ENCODE measurements around the gene LRRTM2. TPM values are rescaled to one million over a fixed set of nuclear protein-coding genes. Genes with fewer than 3 reads are reported as not detected.
"Not testable (repeated sequence)": the region's sequence is repeated elsewhere in the genome, so short reads cannot be mapped to it uniquely, and the experiment has no call there.

LRRTM2 gene, protein sequence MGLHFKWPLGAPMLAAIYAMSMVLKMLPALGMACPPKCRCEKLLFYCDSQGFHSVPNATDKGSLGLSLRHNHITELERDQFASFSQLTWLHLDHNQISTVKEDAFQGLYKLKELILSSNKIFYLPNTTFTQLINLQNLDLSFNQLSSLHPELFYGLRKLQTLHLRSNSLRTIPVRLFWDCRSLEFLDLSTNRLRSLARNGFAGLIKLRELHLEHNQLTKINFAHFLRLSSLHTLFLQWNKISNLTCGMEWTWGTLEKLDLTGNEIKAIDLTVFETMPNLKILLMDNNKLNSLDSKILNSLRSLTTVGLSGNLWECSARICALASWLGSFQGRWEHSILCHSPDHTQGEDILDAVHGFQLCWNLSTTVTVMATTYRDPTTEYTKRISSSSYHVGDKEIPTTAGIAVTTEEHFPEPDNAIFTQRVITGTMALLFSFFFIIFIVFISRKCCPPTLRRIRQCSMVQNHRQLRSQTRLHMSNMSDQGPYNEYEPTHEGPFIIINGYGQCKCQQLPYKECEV
- total RNA-seq: 1 to 10 TPM in 1 of 4 donors, under 1 TPM in 2, not detected in 1; under 0.01 to 1.4 (median 0.55) TPM

DNA sequence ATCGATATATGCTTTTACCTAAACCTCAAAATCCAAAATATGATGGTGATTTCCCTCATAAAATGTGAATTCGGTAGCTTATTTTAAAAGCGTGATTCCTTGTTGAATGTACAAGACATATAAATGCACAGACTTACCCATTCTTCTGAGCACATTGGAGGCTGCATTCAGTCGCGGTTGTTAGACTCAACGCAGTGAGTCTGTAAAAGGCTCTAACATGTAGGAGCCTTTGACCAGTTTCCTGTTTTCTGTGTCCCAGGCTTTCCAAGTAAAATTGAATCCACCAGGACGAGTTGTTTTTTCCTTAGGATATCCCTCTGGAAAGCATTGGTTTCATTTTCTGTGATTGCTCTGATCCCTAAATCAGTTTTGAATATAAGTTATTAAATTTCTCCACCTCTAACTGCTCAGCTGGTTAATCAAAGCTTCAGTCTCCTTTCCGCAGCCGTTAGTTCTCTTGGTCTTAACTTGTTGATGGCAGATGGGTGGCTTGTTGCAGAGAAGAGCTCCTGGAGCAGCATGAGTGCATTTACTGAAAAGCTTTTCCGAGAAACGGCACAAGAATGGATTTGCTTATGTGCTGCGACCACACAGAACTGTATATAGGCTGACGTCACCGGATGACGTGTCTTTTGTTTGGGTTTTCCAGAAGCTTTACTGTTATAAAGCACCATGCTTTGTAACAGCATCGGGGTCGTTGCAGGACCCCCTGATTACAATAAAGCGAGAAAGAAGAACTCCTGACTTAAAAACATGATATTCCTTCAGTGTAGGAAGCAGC, at the start of gene LRRTM2:
Gene LRRTM2, minus strand, starts transcription at position 565 of the 781 bp plus-strand sequence. Its CDS starts 424 bp downstream, at position 141.
- no peaks in the 10 kb centered on the region for H3K9me3 ChIP-seq
- no peaks in the 10 kb centered on the region for H3K4me1 ChIP-seq
- H3K4me3 ChIP-seq: no peak within 1 kb of the TSS
- no peaks in the 10 kb centered on the region for H3K27me3 ChIP-seq
- no peak within 1 kb of the TSS for H3K27ac ChIP-seq
- intact Hi-C loops (cut with DNase I; ENCODE audit: low total_unique reads): no loop called here
- TF ChIP-seq, protein P1, sequence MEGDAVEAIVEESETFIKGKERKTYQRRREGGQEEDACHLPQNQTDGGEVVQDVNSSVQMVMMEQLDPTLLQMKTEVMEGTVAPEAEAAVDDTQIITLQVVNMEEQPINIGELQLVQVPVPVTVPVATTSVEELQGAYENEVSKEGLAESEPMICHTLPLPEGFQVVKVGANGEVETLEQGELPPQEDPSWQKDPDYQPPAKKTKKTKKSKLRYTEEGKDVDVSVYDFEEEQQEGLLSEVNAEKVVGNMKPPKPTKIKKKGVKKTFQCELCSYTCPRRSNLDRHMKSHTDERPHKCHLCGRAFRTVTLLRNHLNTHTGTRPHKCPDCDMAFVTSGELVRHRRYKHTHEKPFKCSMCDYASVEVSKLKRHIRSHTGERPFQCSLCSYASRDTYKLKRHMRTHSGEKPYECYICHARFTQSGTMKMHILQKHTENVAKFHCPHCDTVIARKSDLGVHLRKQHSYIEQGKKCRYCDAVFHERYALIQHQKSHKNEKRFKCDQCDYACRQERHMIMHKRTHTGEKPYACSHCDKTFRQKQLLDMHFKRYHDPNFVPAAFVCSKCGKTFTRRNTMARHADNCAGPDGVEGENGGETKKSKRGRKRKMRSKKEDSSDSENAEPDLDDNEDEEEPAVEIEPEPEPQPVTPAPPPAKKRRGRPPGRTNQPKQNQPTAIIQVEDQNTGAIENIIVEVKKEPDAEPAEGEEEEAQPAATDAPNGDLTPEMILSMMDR (IDR thresholded peaks at IDR 0.05): no peak
- TF ChIP-seq POLR2A (IDR thresholded peaks at IDR 0.05): no peak
- no peaks in the 10 kb centered on the region for H3K36me3 ChIP-seq
- no peak for DNase-seq

DNA sequence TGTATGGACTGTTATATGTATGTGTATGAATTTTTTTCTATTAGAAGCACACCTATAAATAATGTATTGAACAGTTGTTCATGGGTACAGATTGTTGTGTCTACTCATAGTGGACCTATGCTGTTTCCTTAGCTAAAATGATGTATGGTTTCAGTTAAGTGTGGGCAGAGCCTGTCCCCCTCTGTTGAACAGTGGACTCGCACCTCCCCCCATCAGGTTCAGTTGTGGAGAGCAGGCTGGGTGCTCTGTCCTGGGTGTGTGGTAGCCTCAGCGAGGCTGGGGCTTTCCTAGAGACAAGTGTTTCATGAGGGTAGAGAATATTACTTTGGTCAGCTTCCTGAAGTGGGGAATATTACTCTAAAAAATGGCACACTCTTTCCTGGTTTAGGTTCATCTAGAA, 47.4 kb upstream of the LRRTM2 start:
- intact Hi-C loops (cut with DNase I; ENCODE audit: low total_unique reads): no loop called here
- DNase-seq: no peak
- no peaks in the 10 kb centered on the region for H3K9me3 ChIP-seq
- H3K27ac ChIP-seq: no peak overlapping the region
- no peak overlapping the region for H3K4me3 ChIP-seq
- H3K36me3 ChIP-seq: no peaks in the 10 kb centered on the region
- TF ChIP-seq, protein P1 (IDR thresholded peaks at IDR 0.05): no peak
- TF ChIP-seq POLR2A (IDR thresholded peaks at IDR 0.05): no peak
- H3K4me1 ChIP-seq: no peaks in the 10 kb centered on the region
- no peaks in the 10 kb centered on the region for H3K27me3 ChIP-seq

DNA sequence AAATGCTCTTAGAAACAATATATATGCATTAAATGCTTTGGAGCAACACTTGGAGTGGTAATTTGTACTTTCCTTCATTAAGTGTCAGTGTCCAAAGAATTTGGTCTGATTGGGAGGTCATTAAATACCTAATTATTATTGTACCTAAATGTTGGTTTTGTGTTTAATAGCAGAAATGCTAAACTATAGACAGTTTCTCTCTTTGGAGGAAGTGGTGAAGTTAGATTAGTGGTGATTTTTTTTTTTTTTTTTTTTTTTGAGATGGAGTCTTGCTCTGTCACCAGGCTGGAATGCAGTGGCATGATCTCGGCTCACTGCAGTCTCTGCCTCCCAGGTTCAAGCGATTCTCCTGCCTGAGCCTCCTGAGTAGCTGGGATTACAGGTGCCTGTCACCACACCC, 46.2 kb upstream of the LRRTM2 start:
- intact Hi-C loops (cut with DNase I; ENCODE audit: low total_unique reads); H3K27me3 ChIP-seq; H3K4me3 ChIP-seq; H3K27ac ChIP-seq; H3K4me1 ChIP-seq; DNase-seq; H3K36me3 ChIP-seq; H3K9me3 ChIP-seq: not testable (repeated sequence)

DNA sequence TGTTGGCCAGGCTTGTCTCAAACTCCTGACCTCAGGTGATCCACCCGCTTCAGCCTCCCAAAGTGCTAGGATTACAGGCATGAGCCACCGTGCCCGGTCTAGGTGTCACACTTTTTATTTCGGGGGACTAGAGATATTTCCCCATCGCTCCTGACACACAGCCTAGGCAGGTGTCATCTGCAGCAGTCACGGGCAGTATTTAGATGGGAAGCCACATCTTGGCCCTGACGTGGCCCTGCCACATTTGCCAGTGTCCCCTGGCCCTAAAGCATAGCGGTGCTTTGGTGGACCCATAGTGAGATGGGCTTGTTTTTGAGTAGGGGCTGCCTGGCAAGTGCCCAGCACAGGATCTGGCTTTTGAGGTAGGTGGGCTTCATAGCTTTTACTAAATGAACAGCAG, 45.0 kb upstream of the LRRTM2 start:
- intact Hi-C loops (cut with DNase I; ENCODE audit: low total_unique reads): no loop called here
- Histone ChIP-seq H3K27ac (no peak overlapping the region), H3K36me3 (no peaks in the 10 kb centered on the region)

DNA sequence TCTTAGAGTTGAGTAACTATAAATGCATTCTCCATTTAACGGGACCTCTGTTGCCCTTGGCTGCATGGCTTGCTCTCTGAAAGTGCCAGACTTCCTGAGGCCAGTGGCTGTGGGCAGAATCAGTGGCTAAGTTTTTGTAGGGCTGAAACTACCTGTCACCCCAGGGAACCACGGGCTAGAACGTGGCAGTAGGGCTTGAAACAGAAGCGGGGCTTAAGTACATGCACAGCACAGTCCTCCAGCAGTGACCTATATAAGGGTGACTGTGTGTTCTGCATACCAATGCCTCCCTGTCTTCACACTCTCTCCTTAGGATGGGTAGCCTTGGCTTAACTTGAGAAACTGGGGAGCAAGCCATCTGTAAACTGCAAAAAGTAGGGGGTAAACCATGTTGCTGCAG, 43.6 kb upstream of the LRRTM2 start:
- Histone ChIP-seq H3K4me1 (no peaks in the 10 kb centered on the region), H3K27me3 (no peaks in the 10 kb centered on the region), H3K9me3 (no peaks in the 10 kb centered on the region), H3K36me3 (no peaks in the 10 kb centered on the region), H3K4me3 (no peak overlapping the region), H3K27ac (no peak overlapping the region)
- TF ChIP-seq, protein P1 (IDR thresholded peaks at IDR 0.05): no peak
- no peak for TF ChIP-seq POLR2A (IDR thresholded peaks at IDR 0.05)
- no peak for DNase-seq
- intact Hi-C loops (cut with DNase I; ENCODE audit: low total_unique reads): no loop called here

More for the DNA sequence above, 45.0 kb upstream of the LRRTM2 start:
- no peaks in the 10 kb centered on the region for H3K27me3 ChIP-seq
- no peak for TF ChIP-seq POLR2A (IDR thresholded peaks at IDR 0.05)
- TF ChIP-seq, protein P1 (IDR thresholded peaks at IDR 0.05): no peak
- H3K4me3 ChIP-seq: no peak overlapping the region
- H3K4me1 ChIP-seq: no peaks in the 10 kb centered on the region
- no peak for DNase-seq
- H3K9me3 ChIP-seq: no peaks in the 10 kb centered on the region

Measured in uterus (tissue), 4 donors.